Prostate gland (tissue), 2 donors: Measurements from ENCODE around the gene ZMIZ1.

Source experiments
- POLR2A ChIP-seq: fragments of 450-650 bp; IDR thresholded peaks from one replicate; pipeline ENCODE4 v1.6.1; 2016; ENCODE audit warnings: antibody characterized with exemption, mild to moderate bottlenecking
- POLR2AphosphoS5 ChIP-seq: sonication (generic); formaldehyde crosslinking; IDR thresholded peaks from one replicate; pipeline ENCODE4 v1.6.1; 2017; ENCODE audit warnings: antibody characterized with exemption
- TF ChIP-seq, protein P1 (sequence below), 4 experiments: fragments of 200-600 bp in 2 of 4; fragments of 450-650 bp in 2 of 4; sonication (generic) in 2 of 4; IDR thresholded peaks; 1 replicate in 3 of 4; 2 replicates in 1 of 4; pipeline ENCODE4 v1.5.1; 2016 to 2019; ENCODE audit warnings: antibody characterized with exemption in 4 of 4, mild to moderate bottlenecking in 2 of 4, moderate library complexity in 2 of 4

DNA sequence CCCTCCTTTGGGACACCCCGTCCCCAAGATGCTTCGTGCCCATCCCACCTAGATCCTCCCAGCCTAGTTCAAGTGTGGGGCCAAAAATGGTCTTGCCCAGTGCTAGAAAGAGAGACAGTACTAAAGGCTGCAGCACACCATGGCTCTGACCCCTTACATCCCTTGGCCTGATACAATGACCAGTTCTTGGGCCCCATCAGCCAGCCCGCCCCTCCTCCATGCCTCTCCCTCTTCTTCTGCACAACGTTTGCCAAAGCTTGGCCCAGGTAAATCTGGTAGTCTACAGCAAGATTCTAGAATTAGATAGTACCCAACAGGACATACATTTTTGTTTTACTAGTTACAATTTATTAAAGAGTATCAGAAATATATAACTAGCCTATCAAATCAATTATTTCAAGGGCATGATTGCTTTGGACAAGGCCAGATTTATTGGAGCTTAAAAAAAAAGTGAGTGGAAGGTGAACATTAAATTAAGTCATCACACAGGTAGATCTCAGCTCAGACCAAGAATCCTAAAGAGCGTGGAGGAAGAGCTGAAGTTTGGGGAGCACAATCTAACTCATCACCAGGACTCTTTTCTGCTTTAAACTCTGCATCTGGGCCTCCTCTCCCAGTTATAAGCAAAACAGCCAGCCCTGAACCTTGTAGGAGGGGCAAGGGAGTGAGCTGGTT, 69.8 kb downstream of the ZMIZ1 start:
- TF ChIP-seq, protein P1, sequence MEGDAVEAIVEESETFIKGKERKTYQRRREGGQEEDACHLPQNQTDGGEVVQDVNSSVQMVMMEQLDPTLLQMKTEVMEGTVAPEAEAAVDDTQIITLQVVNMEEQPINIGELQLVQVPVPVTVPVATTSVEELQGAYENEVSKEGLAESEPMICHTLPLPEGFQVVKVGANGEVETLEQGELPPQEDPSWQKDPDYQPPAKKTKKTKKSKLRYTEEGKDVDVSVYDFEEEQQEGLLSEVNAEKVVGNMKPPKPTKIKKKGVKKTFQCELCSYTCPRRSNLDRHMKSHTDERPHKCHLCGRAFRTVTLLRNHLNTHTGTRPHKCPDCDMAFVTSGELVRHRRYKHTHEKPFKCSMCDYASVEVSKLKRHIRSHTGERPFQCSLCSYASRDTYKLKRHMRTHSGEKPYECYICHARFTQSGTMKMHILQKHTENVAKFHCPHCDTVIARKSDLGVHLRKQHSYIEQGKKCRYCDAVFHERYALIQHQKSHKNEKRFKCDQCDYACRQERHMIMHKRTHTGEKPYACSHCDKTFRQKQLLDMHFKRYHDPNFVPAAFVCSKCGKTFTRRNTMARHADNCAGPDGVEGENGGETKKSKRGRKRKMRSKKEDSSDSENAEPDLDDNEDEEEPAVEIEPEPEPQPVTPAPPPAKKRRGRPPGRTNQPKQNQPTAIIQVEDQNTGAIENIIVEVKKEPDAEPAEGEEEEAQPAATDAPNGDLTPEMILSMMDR (IDR thresholded peaks at IDR 0.05), result no peak
- TF ChIP-seq POLR2A (no peak), POLR2AphosphoS5 (no peak)
